Upper lobe of left lung (tissue), 6 donors: Measurements from ENCODE around the gene ZNF416. TPM values are rescaled to one million over a fixed set of nuclear protein-coding genes. Genes with fewer than 3 reads are reported as not detected.
A peak's percentile ranks its signal among the peaks of the same experiment; 100 is the strongest.

Experiments
- ATAC-seq, 2 donors: fragments of 200-7000 bp; cut with Tn5 transposase; one replicate each; pipeline ENCODE4 v1.9.1; 2022; ENCODE audit warnings: mild to moderate bottlenecking in 2 of 2, moderate library complexity in 2 of 2; ENCODE audit not compliant: low FRiP score in 2 of 2
- DNase-seq, 2 donors: peaks; one replicate each; pipeline ENCODE4 v3.0.0-alpha.2; 2019 to 2020
- H3K27ac ChIP-seq, 4 donors: fragments of 200-600 bp; sonication (generic); one replicate each; pipeline ENCODE4 v1.5.1; 2016 to 2019
- H3K27me3 ChIP-seq, 4 donors: fragments of 200-600 bp; sonication (generic); one replicate each; pipeline ENCODE4 v1.5.1; 2017 to 2019
- H3K36me3 ChIP-seq, 4 donors: fragments of 200-600 bp; sonication (generic); one replicate each; pipeline ENCODE4 v1.5.1; 2016 to 2019
- H3K4me1 ChIP-seq, 4 donors: fragments of 200-600 bp; sonication (generic); one replicate each; pipeline ENCODE4 v1.5.1; 2018 to 2019
- H3K4me3 ChIP-seq, 4 donors: fragments of 200-600 bp; sonication (generic); one replicate each; pipeline ENCODE4 v1.5.1; 2017 to 2019; ENCODE audit warnings: mild to moderate bottlenecking in 2 of 4, moderate library complexity in 1 of 4
- H3K9me3 ChIP-seq, 4 donors: fragments of 200-600 bp; sonication (generic); one replicate each; pipeline ENCODE4 v1.5.1; 2018 to 2019
- CTCF ChIP-seq, 6 experiments: fragments of 450-650 bp in 4 of 6; fragments of 200-600 bp in 2 of 6; sonication (generic) in 2 of 6; IDR thresholded peaks; one replicate each; pipeline ENCODE4 v1.5.1; 2016 to 2019; ENCODE audit warnings: antibody characterized with exemption in 6 of 6
- EP300 ChIP-seq, 4 donors: sonication (generic); formaldehyde crosslinking; IDR thresholded peaks; one replicate each; pipeline ENCODE4 v1.5.1; 2017; ENCODE audit warnings: antibody characterized with exemption in 4 of 4, control low read depth in 2 of 4
- POLR2A ChIP-seq, 4 donors: fragments of 450-650 bp; IDR thresholded peaks; one replicate each; pipeline ENCODE4 v1.5.1; 2016 to 2017; ENCODE audit warnings: antibody characterized with exemption in 4 of 4, mild to moderate bottlenecking in 2 of 4
- POLR2AphosphoS5 ChIP-seq, 2 donors: sonication (generic); formaldehyde crosslinking; IDR thresholded peaks; one replicate each; pipeline ENCODE4 v1.5.1; 2017; ENCODE audit warnings: antibody characterized with exemption in 2 of 2
- WGBS, 2 donors: methylation state at CpG; one replicate each; pipeline ENCODE4 v1.1.5; 2017 to 2018; 5-methylcytosine and 5-hydroxymethylcytosine counted together
- total RNA-seq, 6 donors: library from RNA; depleted of rRNA in 4 of 6; stranded (reverse); fragments of >200 nt in 4 of 6; gene quantifications; one replicate each; pipeline versions ENCODE4 v1.1.0 to v1.2.1, GENCODE V29; 2016 to 2021
- donor health status: DM: no; HTN: no; CAD: no; lungs with moderate emphysema.
- donor health status: DM: no; HTN: yes; CAD: no; lungs with severe emphysema.

ZNF416 gene
- total RNA-seq, 6 donors from 2014 or later = 0.55 to 6.1 (median 3.6) TPM

GRCh38 chr19:57563547-57563946 lies 15.2 kb downstream of the ZNF416 start:
- 50 to 65% methylated on average over 1 of the region's 1 CpG for WGBS, 2 donors
- Histone ChIP-seq H3K27me3 (no peaks in the 10 kb centered on the region), H3K4me3 (no peak overlapping the region), H3K4me1 (peaks cover 5 to 18% (median 10%) of the 10 kb centered on the region in 4 donors), H3K36me3 (no peaks in the 10 kb centered on the region), H3K27ac (no peak overlapping the region), H3K9me3 (peaks cover 25 to 73% (median 55%) of the 10 kb centered on the region in 4 donors)
- no peak for ATAC-seq
- no peak for DNase-seq
- TF ChIP-seq POLR2AphosphoS5 (IDR thresholded peaks at IDR 0.05) (no peak), POLR2A (IDR thresholded peaks at IDR 0.05) (no peak), CTCF (IDR thresholded peaks at IDR 0.05) (no peak), EP300 (IDR thresholded peaks at IDR 0.05) (no peak)

GRCh38 chr19:57560049-57560491 lies 18.6 kb downstream of the ZNF416 start:
- TF ChIP-seq POLR2AphosphoS5 (IDR thresholded peaks at IDR 0.05) (no peak), POLR2A (IDR thresholded peaks at IDR 0.05) (no peak), EP300 (IDR thresholded peaks at IDR 0.05) (no peak), CTCF (IDR thresholded peaks at IDR 0.05) (no peak)
- Histone ChIP-seq H3K36me3 (peaks cover 0 to 15% (median 12%) of the 10 kb centered on the region in 4 donors), H3K9me3 (peaks cover 4 to 42% (median 28%) of the 10 kb centered on the region in 4 donors), H3K27ac (peak overlapping the region; percentile 35 to 78 (median 48)), H3K27me3 (no peaks in the 10 kb centered on the region), H3K4me1 (peaks cover 12 to 21% (median 16%) of the 10 kb centered on the region in 4 donors), H3K4me3 (peak overlapping the region in 3 of 4 donors; percentile 86 to 95 (median 93))
- WGBS, 2 donors = 28 to 36% methylated on average over 23 of the region's 23 CpGs
- peak in 1 of 2 donors; percentile 32 for ATAC-seq
- peak in 1 of 2 donors; percentile 63 for DNase-seq

DNA sequence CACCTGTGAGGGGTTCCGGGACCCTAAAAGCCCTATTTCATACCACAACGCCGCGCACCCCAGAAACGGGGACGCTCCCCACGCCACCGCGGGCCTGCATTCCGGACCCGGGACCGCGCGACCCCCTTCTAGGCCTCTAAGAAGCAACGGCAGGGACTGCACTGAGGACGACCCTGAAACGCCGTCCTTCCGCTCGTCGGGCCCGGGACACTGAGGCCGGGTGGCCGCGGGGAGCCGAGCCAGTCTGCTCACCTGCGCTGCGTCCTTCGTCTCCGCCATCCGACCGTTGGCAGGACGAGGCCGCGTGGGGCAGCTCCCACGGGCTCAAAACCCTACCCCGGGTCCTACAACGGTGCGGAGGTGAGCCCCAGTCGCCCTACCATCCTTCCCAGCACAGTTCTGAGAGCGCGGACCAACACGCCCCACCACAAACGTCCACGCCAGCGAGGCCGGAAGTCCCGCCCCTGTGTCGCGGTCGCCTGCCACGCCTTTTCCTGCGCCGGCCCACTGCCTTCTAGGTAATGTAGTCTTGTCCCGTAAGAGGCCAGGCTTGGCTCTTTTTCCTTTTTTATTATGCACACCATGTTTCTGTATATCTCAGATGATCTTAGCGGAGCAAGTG lies 19.2 kb downstream of the ZNF416 start, which contains the start of gene ZNF550:
TSS of gene ZNF550 (minus strand) at position 460 of the 622 bp plus-strand sequence. CDS start at position 279, 181 bp downstream.
- peaks cover 0 to 20% (median 17%) of the 10 kb centered on the region in 4 donors for H3K36me3 ChIP-seq
- ATAC-seq (peak; percentile 98 to 100), DNase-seq (peak; percentile 88 to 97)
- H3K27ac ChIP-seq = peak within 1 kb of the TSS; percentile 35 to 78 (median 64)
- peak within 1 kb of the TSS; percentile 86 to 99 (median 94) for H3K4me3 ChIP-seq
- no peak for TF ChIP-seq EP300 (IDR thresholded peaks at IDR 0.05)
- TF ChIP-seq POLR2A (IDR thresholded peaks at IDR 0.05) = peak in 2 of 4 donors; percentile 46 to 66
- peak; percentile 59 to 82 for TF ChIP-seq POLR2AphosphoS5 (IDR thresholded peaks at IDR 0.05)
- H3K4me1 ChIP-seq = peaks cover 12 to 21% (median 16%) of the 10 kb centered on the region in 4 donors
- no peaks in the 10 kb centered on the region for H3K27me3 ChIP-seq
- WGBS, 2 donors = 0 to 1% methylated on average over 30 to 39 of the region's 56 CpGs
- H3K9me3 ChIP-seq = peaks cover 0 to 42% (median 28%) of the 10 kb centered on the region in 4 donors

GRCh38 chr19:57559008-57559403 lies 19.7 kb downstream of the ZNF416 start:
- Histone ChIP-seq H3K27me3 (no peaks in the 10 kb centered on the region), H3K36me3 (peaks cover 0 to 25% (median 22%) of the 10 kb centered on the region in 4 donors), H3K9me3 (peaks cover 0 to 42% (median 29%) of the 10 kb centered on the region in 4 donors), H3K4me3 (peak overlapping the region; percentile 86 to 99 (median 94)), H3K27ac (peak overlapping the region; percentile 35 to 78 (median 64)), H3K4me1 (peaks cover 12 to 21% (median 16%) of the 10 kb centered on the region in 4 donors)
- no peak for TF ChIP-seq CTCF (IDR thresholded peaks at IDR 0.05)
- TF ChIP-seq POLR2A (IDR thresholded peaks at IDR 0.05) = no peak
- TF ChIP-seq POLR2AphosphoS5 (IDR thresholded peaks at IDR 0.05) = no peak
- no peak for TF ChIP-seq EP300 (IDR thresholded peaks at IDR 0.05)
- peak; percentile 38 to 68 for ATAC-seq
- DNase-seq = peak in 1 of 2 donors; percentile 26
- 0 to 1% methylated on average over 20 to 22 of the region's 22 CpGs for WGBS, 2 donors

DNA sequence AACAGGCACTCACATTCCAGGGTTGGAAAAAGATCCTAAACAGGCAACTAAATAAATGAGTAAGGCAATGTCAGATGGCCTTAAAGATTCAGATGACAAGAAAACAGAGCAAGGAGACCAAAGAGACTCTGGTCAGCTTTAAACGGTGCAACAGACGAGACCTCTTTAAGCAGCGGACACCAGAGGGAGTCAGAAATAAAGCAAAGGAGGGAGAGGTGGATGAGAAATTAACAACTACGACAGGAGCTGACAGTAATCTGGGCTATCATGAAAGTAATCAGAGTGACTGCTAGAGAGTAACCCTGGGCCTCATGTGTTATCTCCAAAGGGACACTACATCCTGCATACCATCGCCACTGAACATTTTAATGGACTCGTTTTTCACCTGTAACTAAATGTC lies 20.2 kb downstream of the ZNF416 start:
- Histone ChIP-seq H3K9me3 (peaks cover 0 to 42% (median 30%) of the 10 kb centered on the region in 4 donors), H3K4me3 (peak overlapping the region in 3 of 4 donors; percentile 86 to 95 (median 93)), H3K27ac (no peak overlapping the region), H3K4me1 (peaks cover 12 to 21% (median 16%) of the 10 kb centered on the region in 4 donors), H3K36me3 (peaks cover 0 to 30% (median 27%) of the 10 kb centered on the region in 4 donors), H3K27me3 (no peaks in the 10 kb centered on the region)
- 33 to 42% methylated on average over 6 of the region's 6 CpGs for WGBS, 2 donors
- DNase-seq = no peak
- TF ChIP-seq POLR2AphosphoS5 (IDR thresholded peaks at IDR 0.05) = no peak
- no peak for TF ChIP-seq CTCF (IDR thresholded peaks at IDR 0.05)
- TF ChIP-seq POLR2A (IDR thresholded peaks at IDR 0.05) = no peak
- TF ChIP-seq EP300 (IDR thresholded peaks at IDR 0.05) = no peak
- ATAC-seq = no peak
